Ascending aorta (tissue), 2 donors: ENCODE results near the gene CCDC7. TPM values are rescaled to one million over a fixed set of nuclear protein-coding genes. Genes with fewer than 3 reads are reported as not detected.

Experiments
- DNase-seq, 2 donors: peaks; one replicate each; pipeline ENCODE4 v3.0.0-alpha.2; 2019; ENCODE audit warnings: low spot score in 2 of 2
- H3K27ac ChIP-seq, 2 donors: fragments of 200-600 bp; sonication (generic); one replicate each; pipeline ENCODE4 v1.5.1; 2016 to 2017; ENCODE audit warnings: mild to moderate bottlenecking in 1 of 2
- H3K27me3 ChIP-seq: fragments of 200-600 bp; sonication (generic); one replicate; pipeline ENCODE4 v1.5.1; 2017
- H3K36me3 ChIP-seq, 2 donors: fragments of 200-600 bp; sonication (generic); one replicate each; pipeline ENCODE4 v1.5.1; 2016
- H3K4me1 ChIP-seq, 2 donors: fragments of 200-600 bp; sonication (generic); one replicate each; pipeline ENCODE4 v1.5.1; 2016 to 2017; ENCODE audit warnings: mild to moderate bottlenecking in 1 of 2
- H3K4me3 ChIP-seq, 2 donors: fragments of 200-600 bp; sonication (generic); one replicate each; pipeline ENCODE4 v1.5.1; 2016 to 2017; ENCODE audit warnings: mild to moderate bottlenecking in 1 of 2
- H3K9me3 ChIP-seq, 2 donors: fragments of 200-600 bp; sonication (generic); one replicate each; pipeline ENCODE4 v1.5.1; 2016
- CTCF ChIP-seq, 3 experiments: fragments of 200-600 bp in 2 of 3; fragments of 450-650 bp in 1 of 3; sonication (generic) in 2 of 3; IDR thresholded peaks; one replicate each; pipeline ENCODE4 v1.5.1; 2016 to 2019; ENCODE audit warnings: antibody characterized with exemption in 3 of 3, mild to moderate bottlenecking in 1 of 3, moderate library complexity in 1 of 3
- intact Hi-C: fragments of 100-400 bp; cut with DNase I; formaldehyde crosslinking; loops from one replicate; pipeline ENCODE4 v1.15.1; 2023
- total RNA-seq: library from RNA; depleted of rRNA; stranded (reverse); fragments of >200 nt; gene quantifications from one replicate; pipeline ENCODE4 v1.1.0, GENCODE V29; 2016

The CCDC7 gene
- total RNA-seq, 1 donor from 2014 or later, result 56.9 TPM

GRCh38 chr10:32511599-32511998 is 65.7 kb downstream of the CCDC7 start:
- intact Hi-C loops, result no loop called here
- TF ChIP-seq CTCF (IDR thresholded peaks at IDR 0.05), result no peak
- H3K27ac ChIP-seq, result no peak overlapping the region
- H3K9me3 ChIP-seq, result peaks cover 0 to 8% of the 10 kb centered on the region in 2 donors
- no peaks in the 10 kb centered on the region for H3K27me3 ChIP-seq
- DNase-seq, result no peak
- H3K4me1 ChIP-seq, result no peaks in the 10 kb centered on the region
- peaks cover 0 to 8% of the 10 kb centered on the region in 2 donors for H3K36me3 ChIP-seq
- no peak overlapping the region for H3K4me3 ChIP-seq

- no peak for DNase-seq
- Histone ChIP-seq H3K4me3 (no peak overlapping the region), H3K4me1 (no peaks in the 10 kb centered on the region), H3K27ac (no peak overlapping the region), H3K36me3 (peaks cover under 1 to 3% of the 10 kb centered on the region in 2 donors), H3K27me3 (no peaks in the 10 kb centered on the region), H3K9me3 (peaks cover 0 to 18% of the 10 kb centered on the region in 2 donors)
- no peak for TF ChIP-seq CTCF (IDR thresholded peaks at IDR 0.05)
- intact Hi-C loops, result no loop called here
Observed at GRCh38 chr10:32516567-32517495, 70.9 kb downstream of the CCDC7 start.

DNA sequence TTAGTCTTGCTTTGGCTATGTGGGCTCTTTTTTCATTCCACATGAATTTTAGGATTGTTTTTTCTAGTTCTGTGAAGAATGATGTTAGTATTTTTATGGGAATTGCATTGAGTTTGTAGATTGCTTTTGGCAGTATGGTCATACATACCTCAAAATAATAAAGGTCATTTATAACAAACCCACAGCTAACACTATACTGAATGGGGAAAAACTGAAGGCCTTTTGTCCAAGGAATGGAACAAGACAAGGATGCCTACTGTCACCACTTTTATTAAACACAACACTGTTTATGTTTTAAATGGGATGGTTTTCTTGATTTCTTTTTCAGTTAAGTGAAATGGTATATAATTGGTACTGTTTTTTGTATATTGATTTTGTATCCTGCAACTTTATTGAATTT is 84.3 kb downstream of the CCDC7 start:
- intact Hi-C loops, result no loop called here
- Histone ChIP-seq H3K27me3 (no peaks in the 10 kb centered on the region), H3K4me1 (no peaks in the 10 kb centered on the region), H3K27ac (no peak overlapping the region), H3K9me3 (peaks cover 0 to 6% of the 10 kb centered on the region in 2 donors), H3K4me3 (no peak overlapping the region), H3K36me3 (peaks cover 0 to 5% of the 10 kb centered on the region in 2 donors)
- no peak for TF ChIP-seq CTCF (IDR thresholded peaks at IDR 0.05)
- DNase-seq, result no peak

- Histone ChIP-seq H3K9me3 (peaks cover 0 to 6% of the 10 kb centered on the region in 2 donors), H3K4me3 (no peak overlapping the region), H3K36me3 (no peaks in the 10 kb centered on the region), H3K27me3 (no peaks in the 10 kb centered on the region), H3K4me1 (no peaks in the 10 kb centered on the region), H3K27ac (no peak overlapping the region)
- intact Hi-C loops, result no loop called here
- no peak for DNase-seq
- TF ChIP-seq CTCF (IDR thresholded peaks at IDR 0.05), result no peak
Observed at GRCh38 chr10:32538256-32538655, 92.3 kb downstream of the CCDC7 start.

GRCh38 chr10:32540691-32541470 is 94.9 kb downstream of the CCDC7 start:
- no peak for TF ChIP-seq CTCF (IDR thresholded peaks at IDR 0.05)
- intact Hi-C loops, result no loop called here
- no peak overlapping the region for H3K4me3 ChIP-seq
- H3K27ac ChIP-seq, result no peak overlapping the region
- H3K9me3 ChIP-seq, result no peaks in the 10 kb centered on the region
- H3K36me3 ChIP-seq, result peaks cover 0 to 9% of the 10 kb centered on the region in 2 donors
- H3K27me3 ChIP-seq, result no peaks in the 10 kb centered on the region
- DNase-seq, result no peak
- no peaks in the 10 kb centered on the region for H3K4me1 ChIP-seq
